Ovary (tissue), 9 donors: Measurements from ENCODE around the gene QSOX2. TPM values are rescaled to one million over a fixed set of nuclear protein-coding genes. Genes with fewer than 3 reads are reported as not detected.

Experiments used
- DNase-seq, 5 donors: peaks; one replicate each; pipeline ENCODE4 v3.0.0-alpha.2; 2019 to 2020
- H3K27ac ChIP-seq, 2 donors: fragments of 200-600 bp; one replicate each; pipeline versions ENCODE4 v1.5.1 to v1.8.0; 2019 to 2022
- H3K27me3 ChIP-seq: fragments of 200-600 bp; one replicate; pipeline ENCODE4 v1.8.0; 2022
- H3K36me3 ChIP-seq: fragments of 200-600 bp; sonication (generic); one replicate; pipeline ENCODE4 v1.5.1; 2019
- H3K4me1 ChIP-seq: one replicate; pipeline ENCODE4 v1.8.1; 2013; ENCODE audit warnings: mild to moderate bottlenecking, moderate library complexity; ENCODE audit not compliant: insufficient read depth
- H3K4me3 ChIP-seq: fragments of 200-600 bp; sonication (generic); one replicate; pipeline ENCODE4 v1.5.1; 2017
- H3K9me3 ChIP-seq, 2 donors: fragments of 200-600 bp in 1 of 2; sonication (generic) in 1 of 2; one replicate each; pipeline versions ENCODE4 v1.5.1 to v1.8.1; 2013 to 2019; ENCODE audit warnings: mild to moderate bottlenecking in 1 of 2, moderate library complexity in 1 of 2
- CTCF ChIP-seq, 3 donors: fragments of 450-650 bp in 2 of 3; fragments of 200-600 bp in 1 of 3; IDR thresholded peaks; one replicate each; pipeline versions ENCODE4 v1.5.1 to v1.8.0; 2016 to 2022; ENCODE audit warnings: antibody characterized with exemption in 3 of 3, mild to moderate bottlenecking in 1 of 3
- EP300 ChIP-seq: sonication (generic); formaldehyde crosslinking; IDR thresholded peaks from one replicate; pipeline ENCODE4 v1.6.1; 2017; ENCODE audit warnings: antibody characterized with exemption
- POLR2A ChIP-seq: fragments of 450-650 bp; IDR thresholded peaks from one replicate; pipeline ENCODE4 v1.6.1; 2017; ENCODE audit warnings: antibody characterized with exemption, mild to moderate bottlenecking, moderate library complexity
- WGBS, 3 donors: extraction: QIAGEN DNeasy Blood & Tissue Kit in 1 of 3; methylation state at CpG; one replicate each; pipeline versions ENCODE4 v1.1.5 to v1.1.7; 2013 to 2017; 5-methylcytosine and 5-hydroxymethylcytosine counted together
- intact Hi-C, 4 donors: fragments of 100-400 bp; cut with DNase I; formaldehyde crosslinking; loops; one replicate each; pipeline versions ENCODE4 v1.11.0 to v1.15.1; 2022 to 2023
- polyA plus RNA-seq, 2 donors: library from polyadenylated mRNA; stranded (reverse); fragments of 200-250 nt in 1 of 2; fragments of 350-450 nt in 1 of 2; fragmentation: Illumina TruSeq in 1 of 2; extraction: RNeasy Lipid Tissue Mini Kit (QIAGEN cat#74804) in 1 of 2; gene quantifications; one replicate each; pipeline ENCODE4 v1.2.3, GENCODE V29; 2013 to 2014
- total RNA-seq, 7 donors: library from RNA; depleted of rRNA in 2 of 7; stranded (reverse); fragments of >200 nt in 2 of 7; fragmentation: NEBNext Ultra II Directional in 3 of 7; extraction: Animal tissue kit (Norgen Biotek cat#: 25700) in 3 of 7; gene quantifications; one replicate each; pipeline versions ENCODE4 v1.1.0 to v1.2.4, GENCODE V29; 2016 to 2023
- donor health status: DM: no; HTN: no; CAD: no; lungs with moderate emphysema.
- donor health status: DM: no; HTN: no; CAD: no.
- donor health status: Bipolar disorder and iron deficiency.
- donor health status: DM: yes; HTN: yes; CAD: no.
- donor health status: DM: no; HTN: no; CAD: no.
- donor health status: DM: yes; HTN: yes; CAD: no.

QSOX2 gene
- total and polyA plus RNA-seq, 9 donors = 5.6 to 14.3 (median 7.8) TPM

- no peaks in the 10 kb centered on the region for H3K36me3 ChIP-seq
- H3K9me3 ChIP-seq = no peaks in the 10 kb centered on the region
- peaks cover 10% of the 10 kb centered on the region for H3K27me3 ChIP-seq
- DNase-seq = no peak
- no peak overlapping the region for H3K4me3 ChIP-seq
- TF ChIP-seq CTCF (IDR thresholded peaks at IDR 0.05) = no peak
- TF ChIP-seq EP300 = no peak
- no peak for TF ChIP-seq POLR2A
- no peak overlapping the region for H3K27ac ChIP-seq
- no peaks in the 10 kb centered on the region for H3K4me1 ChIP-seq
- 6 to 11% (median 7%) methylated on average over 53 to 99 of the region's 99 CpGs for WGBS, 3 donors
- intact Hi-C loops = no loop called here
Measured at GRCh38 chr9:136202454-136203407, 42.9 kb downstream of the QSOX2 start.

- H3K4me3 ChIP-seq = no peak overlapping the region
- 3 to 6% (median 4%) methylated on average over 62 to 85 of the region's 85 CpGs for WGBS, 3 donors
- no peaks in the 10 kb centered on the region for H3K9me3 ChIP-seq
- DNase-seq = peak in 2 of 5 donors; percentile 52 to 63
- peaks cover 10% of the 10 kb centered on the region for H3K27me3 ChIP-seq
- H3K4me1 ChIP-seq = no peaks in the 10 kb centered on the region
- no peaks in the 10 kb centered on the region for H3K36me3 ChIP-seq
- no peak for TF ChIP-seq CTCF (IDR thresholded peaks at IDR 0.05)
- no peak for TF ChIP-seq POLR2A
- no peak for TF ChIP-seq EP300
- intact Hi-C loops = no loop called here
- H3K27ac ChIP-seq = no peak overlapping the region
Measured at GRCh38 chr9:136201609-136202453, 43.8 kb downstream of the QSOX2 start.

- intact Hi-C loops = no loop called here
Measured at GRCh38 chr9:136201174-136201573, 44.4 kb downstream of the QSOX2 start.

More at GRCh38 chr9:136201174-136201573, 44.4 kb downstream of the QSOX2 start:
- Histone ChIP-seq H3K27ac (no peak overlapping the region), H3K36me3 (no peaks in the 10 kb centered on the region), H3K27me3 (peaks cover 10% of the 10 kb centered on the region), H3K4me1 (no peaks in the 10 kb centered on the region), H3K4me3 (no peak overlapping the region), H3K9me3 (no peaks in the 10 kb centered on the region)
- TF ChIP-seq EP300 (no peak), POLR2A (no peak), CTCF (IDR thresholded peaks at IDR 0.05) (no peak)
- DNase-seq = no peak
- WGBS, 3 donors = 48 to 56% (median 53%) methylated on average over 13 of the region's 13 CpGs
